NCI-H187 (cell line): Measurements from ENCODE around the gene GYPC.
"Not testable (repeated sequence)": the region's sequence is repeated elsewhere in the genome, so short reads cannot be mapped to it uniquely, and the experiment has no call there.

Experiments used
- DNase-seq, 2 experiments: peaks; one replicate each; lab custom pipeline; 2025; lab: John Stamatoyannopoulos, UW

The GYPC gene

DNA sequence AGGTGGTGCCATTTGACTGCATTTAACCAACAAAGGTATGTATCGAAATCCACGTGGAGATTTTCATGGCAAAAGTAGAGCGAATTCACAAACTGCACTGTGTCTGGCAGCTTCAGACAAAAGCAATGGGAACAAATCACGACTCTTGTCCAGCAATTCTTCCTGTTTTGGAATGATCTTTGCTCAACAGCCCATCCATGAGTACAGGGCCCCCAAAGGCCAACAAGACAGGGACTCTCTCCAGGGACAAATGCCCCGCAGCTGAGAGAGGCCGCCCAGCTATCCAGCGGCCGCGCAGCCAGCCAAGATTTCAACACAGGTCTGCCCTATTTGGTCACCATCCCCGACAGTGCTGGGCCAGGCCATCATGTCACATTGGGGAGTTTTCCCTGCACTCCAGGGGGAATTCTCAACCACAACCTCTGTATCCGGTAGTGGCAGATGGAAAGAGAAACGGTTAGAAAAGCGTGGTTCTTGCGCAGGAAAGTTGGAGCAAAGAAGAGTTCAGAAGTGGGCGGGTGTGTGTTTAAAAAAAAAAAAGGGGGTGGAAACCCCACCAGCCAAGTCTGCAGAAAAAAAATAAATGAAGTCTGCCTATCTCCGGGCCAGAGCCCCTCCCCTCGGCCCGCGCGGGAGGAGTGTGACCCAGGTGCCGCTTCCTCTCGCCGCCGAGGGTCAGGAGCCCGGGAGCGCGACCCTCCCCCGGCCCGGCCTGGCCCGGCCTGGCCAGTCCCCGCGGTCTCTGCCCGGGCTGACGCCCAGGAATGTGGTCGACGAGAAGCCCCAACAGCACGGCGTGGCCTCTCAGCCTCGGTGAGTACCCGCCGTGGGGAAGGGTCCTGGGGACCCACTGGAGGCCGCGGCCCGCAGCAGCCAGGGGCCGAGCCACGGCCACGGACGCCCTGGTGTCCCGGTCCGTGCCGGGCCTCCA, at the start of gene GYPC:
GYPC (plus strand) TSS at position 659 of the 931 bp plus-strand sequence; CDS start at position 765, 106 bp downstream.
- no peak for DNase-seq

DNA sequence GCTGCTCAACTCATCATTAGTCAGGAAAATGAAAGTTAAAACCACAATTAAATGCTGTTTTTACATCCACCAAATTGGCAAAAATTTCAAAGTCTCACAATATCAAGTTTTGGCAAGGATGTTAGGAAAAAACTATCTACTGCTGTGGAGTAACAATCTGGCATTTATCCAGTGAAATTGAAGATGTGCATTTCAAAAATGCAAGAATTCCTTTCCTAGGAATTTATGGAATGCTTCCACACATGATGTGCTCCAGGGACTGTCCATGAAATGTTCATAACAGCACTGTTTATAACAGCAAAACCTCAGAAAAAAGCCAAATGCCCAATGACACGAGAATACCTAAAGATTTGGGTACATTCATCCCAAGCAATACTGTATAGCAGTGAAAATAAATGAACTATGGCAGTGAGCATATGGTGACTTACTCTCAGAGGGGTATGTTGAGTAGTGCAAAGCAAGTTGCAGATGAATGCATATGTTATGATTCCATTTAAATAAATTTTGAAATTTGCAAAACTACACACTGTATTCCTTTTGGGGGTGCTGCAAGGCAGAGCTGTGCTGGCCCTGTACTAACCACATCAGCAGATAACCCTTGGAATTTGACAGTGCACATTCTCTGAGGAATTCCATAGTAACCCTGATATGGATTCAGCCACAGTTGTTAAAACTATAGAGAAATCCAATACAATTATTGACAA, 41.3 kb upstream of the GYPC start:
- DNase-seq: no peak

DNA sequence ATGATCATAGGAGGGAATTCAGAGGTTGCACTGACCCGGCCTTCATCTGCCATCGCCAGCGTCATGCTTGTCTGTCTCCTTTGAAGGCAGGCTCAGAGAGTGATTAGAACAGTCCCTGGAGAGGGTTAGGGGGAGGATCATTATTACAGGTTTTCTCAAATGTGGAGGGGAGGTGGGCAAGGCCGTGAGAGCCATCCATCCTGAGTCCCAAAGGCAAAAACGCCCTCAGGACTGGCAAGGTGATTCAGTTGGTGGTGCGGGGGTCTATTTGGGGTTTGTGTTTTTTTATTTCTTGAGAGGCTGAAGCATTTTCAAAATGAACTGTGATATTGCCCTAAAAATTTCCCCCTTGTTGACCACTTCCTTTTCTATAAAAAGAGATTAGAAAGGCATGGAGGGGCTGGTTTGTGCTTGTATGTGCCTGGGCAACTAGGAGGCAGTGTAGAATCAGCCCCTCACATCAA, 39.3 kb upstream of the GYPC start:
- DNase-seq: no peak

DNA sequence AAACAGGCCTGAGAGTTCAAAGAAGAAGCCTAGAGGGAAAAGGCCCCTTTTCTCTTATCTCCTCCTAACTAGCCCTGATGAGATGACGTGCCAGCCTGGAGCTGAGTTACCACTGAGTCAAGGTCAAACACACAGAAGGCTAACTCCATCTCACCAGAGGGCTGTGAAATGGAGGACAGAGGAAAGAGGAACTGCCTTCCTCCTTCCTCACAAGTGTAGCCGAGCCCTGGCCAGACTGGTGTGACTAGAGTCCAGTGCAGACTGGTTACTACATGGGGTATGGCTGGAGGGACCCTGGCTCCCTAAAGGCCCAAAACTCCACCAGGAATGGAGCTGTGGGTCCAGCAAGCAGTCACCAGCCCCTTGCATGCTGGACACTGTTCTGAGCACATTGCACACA, 35.7 kb upstream of the GYPC start:
- no peak for DNase-seq

GRCh38 chr2:126623000-126623399, 33.0 kb upstream of the GYPC start:
- no peak for DNase-seq

- DNase-seq: no peak
These were observed 28.3 kb upstream of the GYPC start for GRCh38 chr2:126627643-126628042.

DNA sequence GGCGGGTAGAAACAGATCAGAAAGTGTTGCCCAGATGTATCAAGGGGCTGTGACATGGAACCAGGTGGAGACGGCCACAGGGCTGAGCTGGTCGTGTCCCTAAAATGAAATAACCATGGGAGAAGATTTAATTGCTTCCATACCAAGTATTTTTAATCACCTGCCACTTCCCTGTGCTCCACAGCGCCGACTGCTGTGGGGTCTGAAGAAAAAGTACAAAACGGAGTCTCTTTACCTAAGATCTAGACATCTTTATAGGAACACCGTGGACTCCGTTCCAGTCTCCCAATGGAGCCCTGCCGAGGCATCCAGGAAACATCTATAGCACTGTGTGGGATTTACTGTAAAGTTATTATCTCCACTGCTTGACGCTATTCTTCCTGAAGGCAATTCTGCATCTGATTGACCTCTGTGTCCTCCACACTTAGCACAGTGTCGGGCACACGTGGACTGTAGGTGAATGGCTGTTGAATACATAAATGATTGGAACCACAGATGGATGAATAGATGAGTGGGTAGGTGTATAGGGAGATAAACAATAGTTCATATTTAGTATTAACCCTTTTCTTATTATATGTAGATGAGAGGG, 21.6 kb upstream of the GYPC start:
- DNase-seq: no peak

DNA sequence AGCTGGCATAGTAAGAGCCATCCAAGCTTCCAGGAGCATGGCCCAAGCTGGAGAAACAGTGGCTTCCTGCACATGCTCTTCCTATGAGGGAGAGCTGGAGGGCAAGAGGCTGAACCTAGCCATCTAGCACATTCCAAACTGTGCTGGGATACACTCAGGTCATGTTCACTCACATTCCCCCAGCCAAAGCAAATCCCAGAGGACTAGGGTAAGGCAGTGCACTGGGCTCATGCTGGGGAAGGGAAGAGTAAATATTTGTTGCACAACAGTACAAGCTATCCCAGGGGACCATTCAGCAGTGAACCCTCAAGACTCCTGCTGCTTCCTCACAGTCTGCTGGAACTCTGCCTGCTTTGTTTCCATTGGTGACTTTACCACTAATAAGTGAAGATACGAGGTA, 20.7 kb upstream of the GYPC start:
- DNase-seq: no peak

DNA sequence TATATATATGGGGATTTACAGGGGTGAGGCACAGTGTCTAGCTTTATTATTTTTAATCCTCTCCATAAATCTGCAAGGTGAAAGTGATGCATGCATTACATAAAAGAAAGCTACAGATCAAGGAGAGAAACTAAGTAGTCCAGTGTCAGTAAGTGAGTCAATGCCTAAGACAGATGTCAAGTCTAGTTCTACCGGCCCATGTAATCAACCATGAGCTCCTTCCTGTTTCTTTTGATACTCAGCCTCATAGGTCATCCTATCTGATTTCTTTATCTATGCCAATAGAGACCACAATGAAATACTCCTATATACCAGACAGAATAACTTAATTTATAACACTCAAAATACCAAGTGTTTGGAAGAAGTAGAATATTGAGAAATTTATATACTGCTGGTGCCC, 20.2 kb upstream of the GYPC start:
- DNase-seq: no peak

DNA sequence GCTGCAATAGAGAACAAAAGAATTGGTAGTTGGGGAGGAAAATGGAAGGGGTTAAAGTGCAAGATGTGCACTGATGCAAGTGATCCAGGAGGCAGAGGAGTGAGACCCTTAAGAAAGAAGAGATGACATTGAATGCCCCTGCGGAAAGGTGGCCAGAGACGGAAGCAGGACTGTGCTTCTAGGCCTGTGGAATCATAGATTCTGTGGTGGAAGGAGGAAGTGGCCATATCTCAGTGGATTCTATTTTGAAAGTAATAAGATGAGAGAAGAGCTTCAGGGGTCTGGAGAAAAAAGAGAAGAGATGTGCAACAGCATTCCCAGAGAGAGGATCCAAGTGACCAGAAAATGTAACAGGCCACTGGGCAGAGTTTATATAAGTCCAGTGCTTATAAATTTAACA, 18.6 kb upstream of the GYPC start:
- DNase-seq: no peak

DNA sequence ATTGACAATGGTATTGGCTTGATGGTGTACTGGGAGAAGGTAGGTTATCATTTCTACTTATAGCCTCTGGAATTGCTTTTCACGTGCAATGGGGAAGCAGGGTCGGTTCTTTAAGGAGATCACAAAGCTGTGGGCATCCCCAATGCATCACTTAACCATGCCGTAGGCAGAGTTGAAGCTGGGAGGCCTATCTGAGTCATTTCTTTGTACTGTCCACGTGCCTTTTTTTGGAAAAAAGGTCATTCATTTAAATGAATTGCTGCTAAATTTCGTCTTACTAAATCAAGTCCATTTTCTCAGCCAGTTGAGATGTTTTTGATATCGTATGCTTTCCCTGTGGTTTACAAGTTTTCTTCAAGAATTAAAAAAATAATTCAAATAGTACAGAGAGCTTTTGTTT, 17.2 kb upstream of the GYPC start:
- DNase-seq: no peak

GRCh38 chr2:126639276-126639675, 16.7 kb upstream of the GYPC start:
- no peak for DNase-seq

DNA sequence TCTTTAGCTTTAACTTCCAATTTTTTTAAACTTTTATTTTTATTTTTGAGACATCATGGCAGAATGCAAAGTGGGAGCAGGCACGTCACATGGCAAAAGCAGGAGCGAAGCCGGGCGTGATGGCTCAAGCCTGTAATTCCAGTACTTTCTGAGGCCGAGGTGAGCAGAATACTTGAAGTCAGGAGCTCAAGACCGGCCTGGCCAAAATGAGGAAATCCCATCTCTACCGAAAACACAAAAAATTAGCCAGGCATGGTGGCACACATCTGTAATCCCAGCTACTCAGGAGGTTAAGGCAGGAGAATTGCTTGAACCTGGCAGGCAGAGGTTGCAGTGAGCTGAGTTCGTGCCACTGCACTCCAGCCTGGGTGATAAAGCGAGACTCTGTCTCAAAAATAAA, 14.7 kb upstream of the GYPC start:
- DNase-seq: not testable (repeated sequence)

GRCh38 chr2:126642031-126642430, 13.9 kb upstream of the GYPC start:
- no peak for DNase-seq

GRCh38 chr2:126643431-126643830, 12.5 kb upstream of the GYPC start:
- DNase-seq: no peak

- DNase-seq: no peak
These were observed 12.0 kb upstream of the GYPC start for GRCh38 chr2:126643972-126644371.

DNA sequence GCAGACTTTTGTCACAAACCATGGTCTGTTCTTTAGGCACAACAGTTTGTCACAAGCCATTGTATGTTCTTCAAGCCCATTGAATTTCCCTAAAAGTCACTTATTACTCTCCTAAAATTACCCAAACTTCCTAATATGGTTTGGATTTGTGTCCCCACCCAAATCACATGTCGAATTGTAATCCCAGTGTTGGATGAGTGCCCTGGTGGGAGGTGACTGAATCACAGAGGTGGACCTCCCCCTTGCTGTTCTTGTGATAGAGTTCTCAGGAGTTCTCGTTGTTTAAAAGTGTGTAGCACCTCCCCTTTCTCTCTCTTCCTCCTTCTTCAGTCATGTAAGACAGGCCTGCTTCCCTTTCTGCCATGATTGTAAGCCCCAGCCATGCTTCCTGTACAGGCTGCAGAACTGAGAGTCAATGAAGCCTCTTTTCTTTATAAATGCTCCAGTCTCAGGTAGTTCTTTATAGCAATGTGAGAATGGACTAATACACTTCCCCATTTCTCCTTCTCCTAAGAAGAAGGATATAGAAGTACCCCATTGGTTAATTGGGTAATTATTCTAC, 11.2 kb upstream of the GYPC start:
- DNase-seq: no peak

- no peak for DNase-seq
These were observed 10.7 kb upstream of the GYPC start for GRCh38 chr2:126645211-126645618.

- DNase-seq: no peak
These were observed 9.9 kb upstream of the GYPC start for GRCh38 chr2:126646026-126646425.

GRCh38 chr2:126647714-126648344, 8.1 kb upstream of the GYPC start:
- not testable (repeated sequence) for DNase-seq

DNA sequence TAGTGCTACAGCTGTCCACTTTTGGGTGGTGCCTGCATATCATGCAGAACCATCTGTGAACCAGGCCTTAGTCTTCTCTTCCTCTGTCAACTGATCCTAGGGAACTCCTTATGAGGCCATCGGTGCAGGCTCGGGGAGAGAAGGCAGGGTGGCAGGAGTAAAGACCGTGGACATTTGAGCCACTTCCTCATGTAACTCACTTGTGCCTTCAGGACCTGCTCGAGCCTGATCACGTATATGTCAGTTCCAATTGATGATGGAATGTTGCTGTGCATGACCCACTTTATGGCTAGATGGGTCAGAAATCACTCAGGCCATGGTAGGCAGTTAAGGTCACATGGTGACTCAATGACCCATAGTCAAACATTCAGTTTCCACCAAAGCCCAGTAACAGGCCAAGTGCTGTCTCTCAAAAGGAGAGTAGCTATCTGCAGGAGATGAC, 7.6 kb upstream of the GYPC start:
- DNase-seq: not testable (repeated sequence)

DNA sequence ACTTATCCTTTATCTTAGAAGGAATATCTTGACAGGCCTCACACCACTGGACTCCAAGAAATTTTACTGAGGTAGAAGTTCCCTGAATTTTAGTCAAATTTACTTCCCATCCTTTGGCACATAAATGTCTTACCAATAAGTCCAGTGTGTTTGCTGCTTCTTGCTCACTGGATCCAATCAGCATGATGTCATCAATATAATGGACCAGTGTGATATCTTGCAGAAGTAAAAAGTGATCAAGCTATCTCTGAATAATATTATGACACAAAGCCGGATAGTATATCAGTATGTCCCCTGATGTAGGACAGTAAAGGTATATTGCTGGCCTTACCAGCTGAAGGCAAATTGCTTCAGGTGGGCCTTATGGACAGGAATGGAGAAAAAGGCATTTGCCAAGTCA, 6.9 kb upstream of the GYPC start:
- no peak for DNase-seq
